ENCODE data around the gene THADA. TPM values are rescaled to one million over a fixed set of nuclear protein-coding genes. Genes with fewer than 3 reads are reported as not detected.
"Not testable (repeated sequence)": the region's sequence is repeated elsewhere in the genome, so short reads cannot be mapped to it uniquely, and the experiment has no call there.

Gene THADA
- polyA plus RNA-seq, 1 experiment: 21.6 TPM

DNA sequence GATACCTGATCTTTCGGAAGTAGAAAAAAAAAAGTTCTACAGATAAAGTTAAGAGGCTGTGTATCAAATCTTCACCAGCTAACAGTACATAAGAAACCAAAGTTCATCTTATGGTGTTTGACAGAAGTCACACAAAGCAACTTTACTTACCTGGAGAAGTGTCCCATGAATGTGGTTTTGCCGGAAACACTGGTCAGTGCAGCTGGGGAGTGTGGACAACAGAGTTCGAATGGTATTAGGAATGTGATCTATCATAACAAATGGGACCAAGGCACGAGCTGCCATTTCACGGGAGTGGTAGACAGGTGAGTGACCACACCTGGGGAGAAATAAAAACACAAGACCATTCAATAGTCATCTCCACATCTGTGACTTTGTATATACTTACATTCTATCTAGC lies 198.0 kb downstream of the THADA start:
- POLR2A ChIA-PET: no interaction called here
- no peak for DNase-seq (ENCODE audit: low read depth)
- TF ChIP-seq, protein P1, sequence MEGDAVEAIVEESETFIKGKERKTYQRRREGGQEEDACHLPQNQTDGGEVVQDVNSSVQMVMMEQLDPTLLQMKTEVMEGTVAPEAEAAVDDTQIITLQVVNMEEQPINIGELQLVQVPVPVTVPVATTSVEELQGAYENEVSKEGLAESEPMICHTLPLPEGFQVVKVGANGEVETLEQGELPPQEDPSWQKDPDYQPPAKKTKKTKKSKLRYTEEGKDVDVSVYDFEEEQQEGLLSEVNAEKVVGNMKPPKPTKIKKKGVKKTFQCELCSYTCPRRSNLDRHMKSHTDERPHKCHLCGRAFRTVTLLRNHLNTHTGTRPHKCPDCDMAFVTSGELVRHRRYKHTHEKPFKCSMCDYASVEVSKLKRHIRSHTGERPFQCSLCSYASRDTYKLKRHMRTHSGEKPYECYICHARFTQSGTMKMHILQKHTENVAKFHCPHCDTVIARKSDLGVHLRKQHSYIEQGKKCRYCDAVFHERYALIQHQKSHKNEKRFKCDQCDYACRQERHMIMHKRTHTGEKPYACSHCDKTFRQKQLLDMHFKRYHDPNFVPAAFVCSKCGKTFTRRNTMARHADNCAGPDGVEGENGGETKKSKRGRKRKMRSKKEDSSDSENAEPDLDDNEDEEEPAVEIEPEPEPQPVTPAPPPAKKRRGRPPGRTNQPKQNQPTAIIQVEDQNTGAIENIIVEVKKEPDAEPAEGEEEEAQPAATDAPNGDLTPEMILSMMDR (IDR thresholded peaks at IDR 0.05; ENCODE audit: insufficient read depth, low read depth, low read length): no peak
- CTCF ChIA-PET: interaction anchor here (0.6 to 0.7 kb wide), 3 partner anchors 8 to 133 kb away, joined by 3 read pairs; no protein-coding TSS in a partner anchor
- Histone ChIP-seq H3K4me3 (ENCODE audit: low read depth, low read length) (no peak overlapping the region), H3K27me3 (ENCODE audit: control insufficient read depth, insufficient read depth, low read length) (no peaks in the 10 kb centered on the region), H3K36me3 (ENCODE audit: control insufficient read depth, insufficient read depth, low read length) (0 out of 2 replicates have a peak, but pooled peaks cover 1% of the 10 kb centered on the region)

DNA sequence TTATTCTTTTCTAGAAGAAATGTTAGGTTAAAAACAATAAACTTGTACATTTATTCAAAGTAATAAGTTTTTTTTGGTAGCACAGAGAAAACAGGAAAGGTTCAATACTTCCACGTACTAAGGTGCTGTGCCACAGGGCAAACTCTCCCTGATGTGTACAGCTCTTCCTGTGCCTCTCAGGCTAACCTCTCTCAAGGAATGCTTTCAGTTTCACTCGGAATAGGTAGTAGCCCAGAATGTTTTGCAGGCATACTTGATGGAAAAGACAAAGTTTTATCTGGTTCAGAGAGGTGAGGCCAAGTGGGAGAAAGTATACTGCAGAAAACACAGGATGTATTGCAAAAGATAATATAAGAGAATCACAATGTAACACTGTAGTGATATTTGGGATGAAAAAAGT lies 198.4 kb downstream of the THADA start:
- ChIA-PET POLR2A (no interaction called here), CTCF (interaction anchor here (0.6 to 0.7 kb wide), 3 partner anchors 8 to 133 kb away, joined by 3 read pairs; no protein-coding TSS in a partner anchor)
- no peaks in the 10 kb centered on the region for H3K27me3 ChIP-seq (ENCODE audit: control insufficient read depth, insufficient read depth, low read length)
- DNase-seq (ENCODE audit: low read depth): no peak
- TF ChIP-seq, protein P1 (IDR thresholded peaks at IDR 0.05; ENCODE audit: insufficient read depth, low read depth, low read length): no peak
- H3K4me3 ChIP-seq (ENCODE audit: low read depth, low read length): no peak overlapping the region
- H3K36me3 ChIP-seq (ENCODE audit: control insufficient read depth, insufficient read depth, low read length): 0 out of 2 replicates have a peak, but pooled peaks cover 1% of the 10 kb centered on the region

DNA sequence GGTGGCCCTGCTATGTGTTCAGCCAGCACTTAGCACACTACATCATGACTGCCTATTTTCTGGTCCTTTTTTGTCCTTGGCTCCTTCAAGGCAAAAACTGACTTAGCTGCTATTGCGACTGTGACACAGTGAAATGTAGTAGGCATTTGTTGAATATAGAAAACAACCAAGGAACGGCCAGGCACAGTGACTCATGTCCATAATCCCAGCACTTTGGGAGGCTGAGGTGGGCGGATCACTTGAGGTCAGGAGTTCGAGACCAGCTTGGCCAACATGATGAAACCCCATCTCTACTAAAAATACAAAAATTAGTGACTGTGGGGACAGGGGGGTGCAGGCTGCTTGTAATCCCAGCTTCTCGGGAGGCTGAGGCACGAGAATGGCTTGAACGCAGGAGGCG lies 199.5 kb downstream of the THADA start:
- H3K4me3 ChIP-seq (ENCODE audit: low read depth, low read length); H3K36me3 ChIP-seq (ENCODE audit: control insufficient read depth, insufficient read depth, low read length); DNase-seq (ENCODE audit: low read depth); H3K27me3 ChIP-seq (ENCODE audit: control insufficient read depth, insufficient read depth, low read length); POLR2A ChIA-PET; CTCF ChIA-PET: not testable (repeated sequence)

DNA sequence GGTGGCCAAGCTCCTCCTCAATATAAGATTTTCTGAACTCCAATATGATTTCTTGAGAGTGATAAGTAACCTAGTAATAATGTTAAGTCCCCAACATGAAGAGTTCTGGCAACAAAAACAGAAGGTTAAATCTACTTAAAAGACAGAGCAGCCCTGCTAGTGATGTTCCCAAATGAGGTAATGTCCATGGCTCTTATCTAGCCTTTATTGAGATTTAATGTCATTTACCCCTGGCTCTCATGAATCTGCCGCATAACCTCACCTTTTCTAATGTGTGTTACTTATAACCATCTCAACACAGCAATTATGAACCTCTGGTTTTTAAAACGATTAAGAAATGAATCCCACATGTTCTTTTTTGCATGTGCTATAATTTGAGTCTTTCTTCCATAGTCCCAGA lies 201.9 kb downstream of the THADA start:
- CTCF ChIA-PET: no interaction called here
- H3K4me3 ChIP-seq (ENCODE audit: low read depth, low read length): no peak overlapping the region

DNA sequence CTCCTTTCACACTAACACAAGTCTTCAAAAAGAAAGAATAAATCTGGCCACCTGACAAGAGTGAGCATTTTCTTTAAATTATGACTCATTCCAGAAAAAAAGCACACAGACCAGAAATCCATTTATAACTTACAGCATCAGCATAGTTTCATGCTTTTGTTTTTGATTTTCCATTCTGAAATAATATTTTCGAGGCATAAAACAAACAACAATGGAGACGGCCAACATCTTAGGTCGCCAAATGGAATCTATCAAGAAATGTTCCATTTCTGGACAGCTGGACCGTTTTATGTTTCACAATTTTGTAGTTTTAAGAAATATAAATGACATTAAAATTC lies 204.0 kb downstream of the THADA start:
- Histone ChIP-seq H3K36me3 (ENCODE audit: control insufficient read depth, insufficient read depth, low read length) (no peaks in the 10 kb centered on the region), H3K4me3 (ENCODE audit: low read depth, low read length) (no peak overlapping the region), H3K27me3 (ENCODE audit: control insufficient read depth, insufficient read depth, low read length) (no peaks in the 10 kb centered on the region)
- ChIA-PET CTCF (interaction anchor here (0.9 kb wide), 1 partner anchor 14 kb away, joined by 3 read pairs; no protein-coding TSS in a partner anchor), POLR2A (no interaction called here)
- DNase-seq (ENCODE audit: low read depth): no peak
- TF ChIP-seq, protein P1 (IDR thresholded peaks at IDR 0.05; ENCODE audit: insufficient read depth, low read depth, low read length): no peak

More for the DNA sequence above, 201.9 kb downstream of the THADA start:
- TF ChIP-seq, protein P1 (IDR thresholded peaks at IDR 0.05; ENCODE audit: insufficient read depth, low read depth, low read length): no peak
- POLR2A ChIA-PET: no interaction called here
- 0 out of 2 replicates have a peak, but pooled peaks cover 1% of the 10 kb centered on the region for H3K36me3 ChIP-seq (ENCODE audit: control insufficient read depth, insufficient read depth, low read length)
- no peaks in the 10 kb centered on the region for H3K27me3 ChIP-seq (ENCODE audit: control insufficient read depth, insufficient read depth, low read length)
- DNase-seq (ENCODE audit: low read depth): no peak

DNA sequence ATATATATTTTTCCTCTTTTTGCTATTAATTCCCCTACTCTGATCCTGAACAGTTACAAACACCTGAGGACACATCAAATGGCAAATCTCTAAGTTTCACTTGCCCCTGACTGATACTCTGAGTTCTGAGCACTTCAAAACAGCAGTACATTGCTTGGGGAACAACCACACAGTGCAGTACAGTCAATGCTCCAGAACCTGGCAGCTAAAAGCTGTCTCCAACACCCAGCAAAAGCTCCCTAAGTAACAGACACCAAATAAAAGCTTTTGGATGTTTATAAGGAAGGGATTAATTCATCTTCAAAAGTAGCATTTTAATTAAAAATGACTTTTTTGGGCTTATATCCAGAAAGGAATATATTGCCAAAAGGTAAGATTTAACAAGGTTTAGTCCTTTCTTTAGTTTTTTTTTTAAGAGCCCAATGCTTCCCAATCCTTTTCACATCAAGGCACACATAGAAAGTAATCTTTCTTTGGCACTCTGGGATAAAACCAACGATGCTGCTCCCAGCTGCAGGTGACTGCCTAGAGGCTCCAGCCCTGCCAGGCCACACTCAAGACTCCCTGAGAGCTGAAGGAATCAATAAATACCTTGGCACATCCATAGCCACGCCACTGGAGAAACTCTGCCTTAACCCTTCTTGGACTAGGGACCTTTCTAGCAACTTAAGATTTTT lies 204.5 kb downstream of the THADA start:
- DNase-seq (ENCODE audit: low read depth): no peak
- CTCF ChIA-PET: interaction anchor here (0.9 to 1.3 kb wide), 2 partner anchors 14 to 15 kb away, joined by 3 read pairs; no protein-coding TSS in a partner anchor
- TF ChIP-seq, protein P1 (IDR thresholded peaks at IDR 0.05; ENCODE audit: insufficient read depth, low read depth, low read length): no peak
- Histone ChIP-seq H3K4me3 (ENCODE audit: low read depth, low read length) (no peak overlapping the region), H3K27me3 (ENCODE audit: control insufficient read depth, insufficient read depth, low read length) (no peaks in the 10 kb centered on the region), H3K36me3 (ENCODE audit: control insufficient read depth, insufficient read depth, low read length) (no peaks in the 10 kb centered on the region)
- POLR2A ChIA-PET: no interaction called here

Measured in BJ (cell line).